Keratinocyte (primary cell): ENCODE measurements around the gene LDLRAP1. TPM values are rescaled to one million over a fixed set of nuclear protein-coding genes. Genes with fewer than 3 reads are reported as not detected.

Experiments used
- DNase-seq: peaks from one replicate; pipeline ENCODE4 v3.0.0-alpha.2; 2011; ENCODE audit warnings: low read depth, missing footprints, low spot score
- FAIRE-seq: peaks from 2 replicates; lab custom pipeline; 2011; peaks lifted over from hg19 to GRCh38; lab: Jason Lieb, UNC
- H2AFZ ChIP-seq: 2 replicates; pipeline ENCODE4 v1.6.0; 2012; ENCODE audit warnings: low read length, control low read depth, inconsistent platforms; ENCODE audit not compliant: control insufficient read depth
- H3K27ac ChIP-seq: 2 replicates; pipeline ENCODE4 v1.5.1; 2011; ENCODE audit warnings: low read length; ENCODE audit not compliant: control insufficient read depth, insufficient read depth
- H3K27me3 ChIP-seq: 3 replicates; pipeline ENCODE4 v1.6.0; 2011; ENCODE audit warnings: low read length; ENCODE audit not compliant: control insufficient read depth, insufficient read depth; ENCODE audit errors: extremely low read depth
- H3K36me3 ChIP-seq, 2 experiments: 2 replicates in 1 of 2; 3 replicates in 1 of 2; pipeline ENCODE4 v1.5.1; 2011; ENCODE audit warnings: low read length in 2 of 2, mild to moderate bottlenecking in 1 of 2; ENCODE audit not compliant: control insufficient read depth in 2 of 2, insufficient read depth in 2 of 2; ENCODE audit errors: extremely low read depth in 1 of 2
- H3K4me1 ChIP-seq: 3 replicates; pipeline ENCODE4 v1.5.1; 2011; ENCODE audit warnings: low read length; ENCODE audit not compliant: control insufficient read depth, insufficient read depth; ENCODE audit errors: extremely low read depth
- H3K4me2 ChIP-seq: 3 replicates; pipeline ENCODE4 v1.6.0; 2011; ENCODE audit warnings: low read depth, low read length; ENCODE audit not compliant: control insufficient read depth, insufficient read depth; ENCODE audit errors: extremely low read depth
- H3K4me3 ChIP-seq, 3 experiments: fragments of 200-600 bp in 1 of 3; sonication (generic) in 1 of 3; 2 replicates in 2 of 3; 3 replicates in 1 of 3; pipeline ENCODE4 v1.5.1; 2011 to 2016; ENCODE audit warnings: low read length in 3 of 3, mild to moderate bottlenecking in 3 of 3, control low read depth in 2 of 3, inconsistent platforms in 1 of 3, low read depth in 1 of 3, mixed read lengths in 1 of 3, mixed run types in 1 of 3, moderate library complexity in 1 of 3; ENCODE audit not compliant: control insufficient read depth in 2 of 3, insufficient read depth in 2 of 3; ENCODE audit errors: extremely low read depth in 1 of 3
- H3K79me2 ChIP-seq: 2 replicates; pipeline ENCODE4 v1.6.0; 2012; ENCODE audit warnings: low read length; ENCODE audit not compliant: control insufficient read depth, insufficient read depth
- H3K9ac ChIP-seq: 3 replicates; pipeline ENCODE4 v1.6.0; 2011; ENCODE audit warnings: low read length; ENCODE audit not compliant: control insufficient read depth, insufficient read depth; ENCODE audit errors: extremely low read depth
- H3K9me1 ChIP-seq: 3 replicates; pipeline ENCODE4 v1.6.0; 2011; ENCODE audit warnings: low read length; ENCODE audit not compliant: control insufficient read depth, insufficient read depth; ENCODE audit errors: extremely low read depth
- H3K9me3 ChIP-seq: 2 replicates; pipeline ENCODE4 v1.5.1; 2012; ENCODE audit warnings: low read depth, low read length; ENCODE audit not compliant: control insufficient read depth
- H4K20me1 ChIP-seq: 3 replicates; pipeline ENCODE4 v1.6.0; 2011; ENCODE audit warnings: low read length; ENCODE audit not compliant: control insufficient read depth, insufficient read depth; ENCODE audit errors: extremely low read depth
- EZH2 ChIP-seq: IDR thresholded peaks from one replicate; pipeline ENCODE4 v1.6.1; 2012; ENCODE audit warnings: inconsistent platforms, mild to moderate bottlenecking, low read length, moderate library complexity
- dilution Hi-C: fragments of 300-500 bp; cut with MboI; formaldehyde crosslinking; loops from one replicate; pipeline ENCODE4 v1.7.0; 2020; ENCODE audit warnings: low sequenced_read_pairs; ENCODE audit not compliant: extremely low pct_ligation_motif_present
- polyA plus RNA-seq, 5 experiments: library from polyadenylated mRNA; depleted of rRNA in 3 of 5; stranded (reverse) in 3 of 5; stranded (forward) in 1 of 5; unstranded in 1 of 5; fragments of >200 nt; gene quantifications; 1 replicate in 1 of 5; 2 replicates in 3 of 5; 3 replicates in 1 of 5; pipeline versions ENCODE4 v1.2.1 to v1.2.3, GENCODE V29; 2011 to 2012; ENCODE audit warnings: missing spikeins in 2 of 5, low read depth in 1 of 5, low replicate concordance in 1 of 5
- TF ChIP-seq, protein P1 (sequence below), 3 experiments: IDR thresholded peaks in 1 of 3; conservative IDR thresholded peaks in 1 of 3; optimal IDR thresholded peaks in 1 of 3; 2 replicates in 2 of 3; 3 replicates in 1 of 3; pipeline versions ENCODE3 to v1.5.1; 2011; ENCODE audit warnings: low read length in 3 of 3, mild to moderate bottlenecking in 3 of 3, moderate library complexity in 2 of 3, control low read depth in 1 of 3, inconsistent platforms in 1 of 3; ENCODE audit not compliant: insufficient read depth in 2 of 3; ENCODE audit errors: extremely low read depth in 1 of 3

LDLRAP1 gene
- polyA plus RNA-seq, 1 donor (not counting 4 experiments of a cell fraction or from before 2014, with no cell fraction given) = 22.3 TPM

DNA sequence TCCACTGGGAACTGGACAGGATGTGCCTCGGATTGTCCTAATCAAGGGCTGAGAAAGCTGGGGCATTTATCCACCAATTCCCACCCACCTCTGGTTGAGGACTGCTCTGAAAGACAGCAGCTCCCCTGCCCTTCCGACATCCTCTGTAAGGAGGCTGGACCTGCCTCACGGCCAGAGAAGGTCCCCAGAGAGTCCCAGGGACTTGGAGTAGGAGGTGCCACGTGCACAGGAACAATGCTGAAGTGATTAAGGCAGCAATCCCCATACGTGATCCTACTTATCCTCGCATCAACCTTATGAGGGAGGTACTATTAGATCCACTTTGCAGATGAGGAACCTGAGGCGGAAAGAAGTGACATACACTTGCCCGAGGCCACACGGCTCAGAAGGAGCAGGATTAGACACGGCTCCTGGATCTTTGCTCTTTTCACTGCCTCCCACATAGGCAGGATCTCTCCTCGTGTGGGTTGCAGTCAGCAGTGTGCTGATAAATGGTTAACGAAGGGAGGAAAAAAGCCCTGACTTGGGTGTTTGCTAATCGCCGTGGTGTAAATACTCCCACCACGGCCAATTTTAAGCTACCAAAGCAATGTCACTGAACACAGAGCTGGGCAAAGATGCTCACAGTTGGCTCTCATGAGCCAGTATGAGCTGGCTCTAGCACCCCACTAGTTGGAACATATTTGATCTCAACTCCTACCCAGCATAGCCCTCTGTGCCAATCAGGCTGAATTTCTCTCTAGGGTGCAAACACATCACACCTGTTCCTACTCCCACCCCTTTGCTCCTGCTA lies 18.6 kb upstream of the LDLRAP1 start:
- peaks cover 5% of the 10 kb centered on the region for H3K27me3 ChIP-seq
- DNase-seq = no peak
- no peak overlapping the region for H3K4me3 ChIP-seq
- TF ChIP-seq, protein P1, sequence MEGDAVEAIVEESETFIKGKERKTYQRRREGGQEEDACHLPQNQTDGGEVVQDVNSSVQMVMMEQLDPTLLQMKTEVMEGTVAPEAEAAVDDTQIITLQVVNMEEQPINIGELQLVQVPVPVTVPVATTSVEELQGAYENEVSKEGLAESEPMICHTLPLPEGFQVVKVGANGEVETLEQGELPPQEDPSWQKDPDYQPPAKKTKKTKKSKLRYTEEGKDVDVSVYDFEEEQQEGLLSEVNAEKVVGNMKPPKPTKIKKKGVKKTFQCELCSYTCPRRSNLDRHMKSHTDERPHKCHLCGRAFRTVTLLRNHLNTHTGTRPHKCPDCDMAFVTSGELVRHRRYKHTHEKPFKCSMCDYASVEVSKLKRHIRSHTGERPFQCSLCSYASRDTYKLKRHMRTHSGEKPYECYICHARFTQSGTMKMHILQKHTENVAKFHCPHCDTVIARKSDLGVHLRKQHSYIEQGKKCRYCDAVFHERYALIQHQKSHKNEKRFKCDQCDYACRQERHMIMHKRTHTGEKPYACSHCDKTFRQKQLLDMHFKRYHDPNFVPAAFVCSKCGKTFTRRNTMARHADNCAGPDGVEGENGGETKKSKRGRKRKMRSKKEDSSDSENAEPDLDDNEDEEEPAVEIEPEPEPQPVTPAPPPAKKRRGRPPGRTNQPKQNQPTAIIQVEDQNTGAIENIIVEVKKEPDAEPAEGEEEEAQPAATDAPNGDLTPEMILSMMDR (optimal IDR thresholded peaks at IDR 0.05 in 1 of 3, IDR thresholded peaks at IDR 0.05 in 1 of 3, conservative IDR thresholded peaks at IDR 0.05 in 1 of 3; ENCODE audit: extremely low read depth in 1 of 3, insufficient read depth in 2 of 3, low read length in 3 of 3) = no peak
- TF ChIP-seq EZH2 = no peak
- H3K27ac ChIP-seq = no peak overlapping the region
- no peak overlapping the region for H3K9ac ChIP-seq
- no peak overlapping the region for H2AFZ ChIP-seq
- H3K9me3 ChIP-seq = peaks cover 2% of the 10 kb centered on the region
- H4K20me1 ChIP-seq = no peaks in the 10 kb centered on the region
- H3K9me1 ChIP-seq = no peaks in the 10 kb centered on the region
- H3K4me2 ChIP-seq = no peak overlapping the region
- H3K36me3 ChIP-seq = no peaks in the 10 kb centered on the region
- dilution Hi-C loops = no loop called here
- peaks cover 13% of the 10 kb centered on the region for H3K4me1 ChIP-seq
- FAIRE-seq = no peak
- no peaks in the 10 kb centered on the region for H3K79me2 ChIP-seq

DNA sequence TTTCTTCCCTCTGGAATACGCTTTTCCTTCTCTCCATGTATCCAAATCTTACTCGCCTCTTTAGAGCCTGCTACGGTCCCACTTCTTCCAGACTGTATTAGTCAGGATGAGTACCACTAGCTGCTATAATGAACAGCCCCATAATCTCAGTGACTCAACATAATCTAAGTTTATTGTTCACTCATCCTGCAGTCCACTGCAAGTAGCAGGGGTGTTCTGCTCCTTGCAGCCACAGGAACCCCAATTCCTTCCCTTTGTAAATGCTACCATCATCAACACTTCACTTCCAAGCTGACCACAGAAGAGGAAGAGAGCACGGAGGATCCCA lies 18.1 kb upstream of the LDLRAP1 start:
- dilution Hi-C loops = no loop called here
- no peak for TF ChIP-seq EZH2
- TF ChIP-seq, protein P1 (optimal IDR thresholded peaks at IDR 0.05 in 1 of 3, IDR thresholded peaks at IDR 0.05 in 1 of 3, conservative IDR thresholded peaks at IDR 0.05 in 1 of 3; ENCODE audit: extremely low read depth in 1 of 3, insufficient read depth in 2 of 3, low read length in 3 of 3) = no peak
- peaks cover 2% of the 10 kb centered on the region for H3K9me3 ChIP-seq

More for the DNA sequence above, 18.1 kb upstream of the LDLRAP1 start:
- Histone ChIP-seq H4K20me1 (no peaks in the 10 kb centered on the region), H3K4me2 (no peak overlapping the region), H3K9me1 (no peaks in the 10 kb centered on the region), H3K4me1 (peaks cover 13% of the 10 kb centered on the region), H3K36me3 (no peaks in the 10 kb centered on the region), H3K4me3 (no peak overlapping the region), H3K27me3 (peaks cover 5% of the 10 kb centered on the region), H3K79me2 (no peaks in the 10 kb centered on the region), H3K27ac (no peak overlapping the region), H3K9ac (no peak overlapping the region), H2AFZ (no peak overlapping the region)
- DNase-seq (no peak), FAIRE-seq (no peak)
